T-helper 2 cell treated with Interferon-gamma antibody and Interleukin-4, amounts not matched to agents 100 ng/mL and 5 ng/mL, for 36 hours (primary cell): ENCODE data around the gene ALX1. TPM values are rescaled to one million over a fixed set of nuclear protein-coding genes. Genes with fewer than 3 reads are reported as not detected.
"Not testable (repeated sequence)": the region's sequence is repeated elsewhere in the genome, so short reads cannot be mapped to it uniquely, and the experiment has no call there.

Experiments
- intact Hi-C: fragments of 100-400 bp; cut with micrococcal nuclease; formaldehyde crosslinking; loops from one replicate; pipeline ENCODE4 v1.15.1; 2023
- total RNA-seq: library from RNA; stranded (reverse); gene quantifications from 2 replicates; pipeline ENCODE4 v1.2.3, GENCODE V29; 2022

The ALX1 gene
- total RNA-seq, 1 donor from 2014 or later: not detected

GRCh38 chr12:85299053-85299452 is 19.0 kb downstream of the ALX1 start:
- intact Hi-C loops: no loop called here

GRCh38 chr12:85301051-85301450 is 21.0 kb downstream of the ALX1 start:
- intact Hi-C loops: no loop called here

GRCh38 chr12:85308374-85308773 is 28.4 kb downstream of the ALX1 start:
- intact Hi-C loops: no loop called here

GRCh38 chr12:85309125-85309566 is 29.1 kb downstream of the ALX1 start:
- intact Hi-C loops: no loop called here

- intact Hi-C loops: no loop called here
These were observed 30.0 kb downstream of the ALX1 start for GRCh38 chr12:85310025-85310424.

GRCh38 chr12:85310456-85311076 is 30.5 kb downstream of the ALX1 start:
- intact Hi-C loops: no loop called here

GRCh38 chr12:85317866-85318636 is 38.0 kb downstream of the ALX1 start:
- intact Hi-C loops: not testable (repeated sequence)

- intact Hi-C loops: no loop called here
These were observed 42.7 kb downstream of the ALX1 start for GRCh38 chr12:85322715-85323114.

- intact Hi-C loops: no loop called here
These were observed 45.4 kb downstream of the ALX1 start for GRCh38 chr12:85325442-85325841.

- intact Hi-C loops: no loop called here
These were observed 49.9 kb downstream of the ALX1 start for GRCh38 chr12:85329913-85330312.

GRCh38 chr12:85348779-85349178 is 68.8 kb downstream of the ALX1 start:
- intact Hi-C loops: no loop called here

- intact Hi-C loops: no loop called here
These were observed 70.3 kb downstream of the ALX1 start for GRCh38 chr12:85350356-85350755.

Other genes starting within 250 kb of the ALX1 start
- not detected in 2 replicates for gene TSPAN19, start 243.9 kb upstream of the ALX1 start, total RNA-seq
- not detected in 2 replicates for gene LRRIQ1, start 243.9 kb upstream of the ALX1 start, total RNA-seq